WTC11 (cell line): ENCODE data around the gene PDHA2.

ENCODE experiments used
- CREB1 ChIP-seq: sonication (generic); formaldehyde crosslinking; IDR thresholded peaks from 2 replicates; pipeline ENCODE4 v1.8.0; 2023; ENCODE audit warnings: mild to moderate bottlenecking, missing genetic modification reagents
- CTCF ChIP-seq: fragments of 200-600 bp; IDR thresholded peaks from 2 replicates; pipeline ENCODE4 v1.8.0; 2022; ENCODE audit warnings: antibody characterized with exemption
- ESRRA ChIP-seq: sonication (generic); formaldehyde crosslinking; IDR thresholded peaks from 2 replicates; pipeline ENCODE4 v1.8.1; 2022; ENCODE audit warnings: mild to moderate bottlenecking, missing genetic modification reagents, borderline replicate concordance
- HMGXB4 ChIP-seq: sonication (generic); formaldehyde crosslinking; IDR thresholded peaks from 2 replicates; pipeline ENCODE4 v1.8.1; 2023; ENCODE audit warnings: mild to moderate bottlenecking, moderate library complexity, missing genetic modification reagents
- JUN ChIP-seq: sonication (generic); formaldehyde crosslinking; IDR thresholded peaks from 2 replicates; pipeline ENCODE4 v1.8.0; 2023; ENCODE audit warnings: mild to moderate bottlenecking, missing genetic modification reagents
- MAX ChIP-seq: sonication (generic); formaldehyde crosslinking; IDR thresholded peaks from 2 replicates; pipeline ENCODE4 v1.8.0; 2022; ENCODE audit warnings: mild to moderate bottlenecking, missing genetic modification reagents
- MLX ChIP-seq: sonication (generic); formaldehyde crosslinking; IDR thresholded peaks from 2 replicates; pipeline ENCODE4 v1.8.1; 2023; ENCODE audit warnings: mild to moderate bottlenecking, missing genetic modification reagents, moderate library complexity
- SMAD4 ChIP-seq: sonication (generic); formaldehyde crosslinking; IDR thresholded peaks from 2 replicates; pipeline ENCODE4 v1.8.0; 2022; ENCODE audit warnings: mild to moderate bottlenecking, missing genetic modification reagents
- SP1 ChIP-seq: sonication (generic); formaldehyde crosslinking; conservative IDR thresholded peaks from 2 replicates; pipeline ENCODE4 v1.8.1; 2022; ENCODE audit warnings: missing genetic modification reagents
- TEAD4 ChIP-seq: sonication (generic); formaldehyde crosslinking; IDR thresholded peaks from 2 replicates; pipeline ENCODE4 v1.8.0; 2022; ENCODE audit warnings: mild to moderate bottlenecking, missing genetic modification reagents
- USF2 ChIP-seq: sonication (generic); formaldehyde crosslinking; IDR thresholded peaks from 2 replicates; pipeline ENCODE4 v1.8.1; 2023; ENCODE audit warnings: mild to moderate bottlenecking, missing genetic modification reagents, moderate library complexity
- ZNF121 ChIP-seq: sonication (generic); formaldehyde crosslinking; IDR thresholded peaks from 2 replicates; pipeline ENCODE4 v1.8.0; 2023; ENCODE audit warnings: missing genetic modification reagents
- TF ChIP-seq, protein P1 (sequence below): sonication (generic); formaldehyde crosslinking; IDR thresholded peaks from 2 replicates; pipeline ENCODE4 v1.8.1; 2022; ENCODE audit warnings: missing genetic modification reagents, borderline replicate concordance

DNA sequence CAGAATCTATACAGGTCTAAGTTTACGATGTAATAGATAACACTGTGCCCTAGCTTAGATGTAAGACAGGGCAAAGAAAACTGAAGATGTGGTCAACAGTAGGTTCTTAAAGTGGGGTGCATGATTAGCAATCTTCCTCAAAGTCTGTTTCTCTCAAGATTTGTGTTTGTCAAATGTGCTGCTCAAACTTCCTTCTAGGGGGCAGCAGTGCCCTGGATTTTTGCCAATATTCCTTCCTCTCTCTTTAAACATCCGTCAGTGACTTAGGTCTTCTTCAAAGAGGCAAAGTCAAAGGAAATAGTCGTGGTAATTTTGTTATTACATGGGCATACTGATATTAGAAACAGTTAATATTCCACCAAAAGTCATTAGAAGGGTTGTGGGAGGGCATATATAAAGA lies 4.2 kb upstream of the PDHA2 start:
- TF ChIP-seq SP1 (CRISPR knock-in tag) (no peak), CREB1 (CRISPR knock-in tag) (no peak), SMAD4 (no peak), HMGXB4 (CRISPR knock-in tag) (no peak), CTCF (no peak), MAX (CRISPR knock-in tag) (no peak), MLX (CRISPR knock-in tag) (no peak), USF2 (CRISPR knock-in tag) (no peak), JUN (CRISPR knock-in tag) (no peak), TEAD4 (CRISPR knock-in tag) (no peak), ESRRA (CRISPR knock-in tag) (no peak), ZNF121 (no peak)
- TF ChIP-seq, protein P1, sequence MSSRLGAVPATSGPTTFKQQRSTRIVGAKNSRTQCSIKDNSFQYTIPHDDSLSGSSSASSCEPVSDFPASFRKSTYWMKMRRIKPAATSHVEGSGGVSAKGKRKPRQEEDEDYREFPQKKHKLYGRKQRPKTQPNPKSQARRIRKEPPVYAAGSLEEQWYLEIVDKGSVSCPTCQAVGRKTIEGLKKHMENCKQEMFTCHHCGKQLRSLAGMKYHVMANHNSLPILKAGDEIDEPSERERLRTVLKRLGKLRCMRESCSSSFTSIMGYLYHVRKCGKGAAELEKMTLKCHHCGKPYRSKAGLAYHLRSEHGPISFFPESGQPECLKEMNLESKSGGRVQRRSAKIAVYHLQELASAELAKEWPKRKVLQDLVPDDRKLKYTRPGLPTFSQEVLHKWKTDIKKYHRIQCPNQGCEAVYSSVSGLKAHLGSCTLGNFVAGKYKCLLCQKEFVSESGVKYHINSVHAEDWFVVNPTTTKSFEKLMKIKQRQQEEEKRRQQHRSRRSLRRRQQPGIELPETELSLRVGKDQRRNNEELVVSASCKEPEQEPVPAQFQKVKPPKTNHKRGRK (CRISPR knock-in tag): no peak
